Measurements from ENCODE around the gene ENOSF1. TPM values are rescaled to one million over a fixed set of nuclear protein-coding genes. Genes with fewer than 3 reads are reported as not detected.

ENOSF1 gene
- total and polyA plus RNA-seq, 2 donors (not counting 1 experiment from before 2014, with no cell fraction given): 8.0 to 34.8 TPM

DNA sequence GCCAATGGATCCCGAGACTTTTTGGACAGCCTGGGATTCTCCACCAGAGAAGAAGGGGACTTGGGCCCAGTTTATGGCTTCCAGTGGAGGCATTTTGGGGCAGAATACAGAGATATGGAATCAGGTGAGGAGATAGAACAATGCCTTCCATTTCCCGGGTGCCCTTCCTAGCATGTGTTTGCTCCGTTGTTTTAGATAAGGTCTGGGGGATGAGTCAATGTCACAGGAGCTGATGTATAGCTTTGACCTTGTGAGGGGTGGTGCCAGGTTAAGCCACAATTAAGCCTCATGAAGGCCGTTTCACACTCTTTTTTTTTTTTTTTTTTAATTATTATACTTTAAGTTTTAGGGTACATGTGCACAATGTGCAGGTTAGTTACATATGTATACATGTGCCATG is 50.2 kb downstream of the ENOSF1 start:
- peaks cover 12% of the 10 kb centered on the region for H3K27me3 Mint-ChIP-seq
- peaks cover 0 to 26% (median 1%) of the 10 kb centered on the region in 4 experiments for H3K27me3 ChIP-seq (replicated peaks in 1 of 4; ENCODE audit: control extremely low read depth in 1 of 4, control insufficient read depth in 3 of 4, insufficient read depth in 4 of 4, low read length in 3 of 4)
- H3K4me1 ChIP-seq (ENCODE audit: control insufficient read depth in 2 of 2, insufficient read depth in 2 of 2, low read length in 2 of 2): peaks cover 4 to 11% of the 10 kb centered on the region in 2 donors
- H3K9me3 Mint-ChIP-seq (ENCODE audit: insufficient read depth): peaks cover 2% of the 10 kb centered on the region
- H3K4me3 ChIP-seq (ENCODE audit: control extremely low read depth in 1 of 5, extremely low read depth in 1 of 5, insufficient read depth in 1 of 5, low read depth in 2 of 5, low read length in 4 of 5): no peak overlapping the region
- no peak overlapping the region for H3K4me3 Mint-ChIP-seq
- H3K79me2 ChIP-seq (ENCODE audit: control insufficient read depth, insufficient read depth, low read length): no peaks in the 10 kb centered on the region
- no peak overlapping the region for H3K27ac ChIP-seq (ENCODE audit: low read length in 2 of 2)
- H3K36me3 ChIP-seq (replicated peaks in 1 of 2; ENCODE audit: control extremely low read depth in 1 of 2, control insufficient read depth in 1 of 2, extremely low read depth in 1 of 2, insufficient read depth in 2 of 2, low read length in 1 of 2): no peaks in the 10 kb centered on the region
- 100% methylated on average over 2 of the region's 4 CpGs for WGBS (ENCODE audit: insufficient coverage)
- peaks cover 13% of the 10 kb centered on the region for H3K4me1 Mint-ChIP-seq
- no peak overlapping the region for H3K9ac ChIP-seq (ENCODE audit: low read length)
- H3K27ac Mint-ChIP-seq: no peak overlapping the region
- no peaks in the 10 kb centered on the region for H3K9me3 ChIP-seq (ENCODE audit: control extremely low read depth in 1 of 3, control insufficient read depth in 2 of 3, insufficient read depth in 1 of 3, low read length in 2 of 3)
- intact Hi-C loops (cut with micrococcal nuclease): no loop called here
- ChIA-PET CTCF (no interaction called here), POLR2A (no interaction called here)
- no peak overlapping the region for H3K4me2 ChIP-seq (replicated peaks; ENCODE audit: low read depth, low read length, poor library complexity, severe bottlenecking)
- DNase-seq (no peak), ATAC-seq (ENCODE audit: low read depth) (no peak)
- H4K20me1 ChIP-seq (ENCODE audit: control insufficient read depth, insufficient read depth, low read length, poor library complexity, severe bottlenecking): no peaks in the 10 kb centered on the region
- no peak overlapping the region for H2AFZ ChIP-seq (ENCODE audit: insufficient read depth, low read depth, low read length, poor library complexity, severe bottlenecking)
- TF ChIP-seq, protein P1, sequence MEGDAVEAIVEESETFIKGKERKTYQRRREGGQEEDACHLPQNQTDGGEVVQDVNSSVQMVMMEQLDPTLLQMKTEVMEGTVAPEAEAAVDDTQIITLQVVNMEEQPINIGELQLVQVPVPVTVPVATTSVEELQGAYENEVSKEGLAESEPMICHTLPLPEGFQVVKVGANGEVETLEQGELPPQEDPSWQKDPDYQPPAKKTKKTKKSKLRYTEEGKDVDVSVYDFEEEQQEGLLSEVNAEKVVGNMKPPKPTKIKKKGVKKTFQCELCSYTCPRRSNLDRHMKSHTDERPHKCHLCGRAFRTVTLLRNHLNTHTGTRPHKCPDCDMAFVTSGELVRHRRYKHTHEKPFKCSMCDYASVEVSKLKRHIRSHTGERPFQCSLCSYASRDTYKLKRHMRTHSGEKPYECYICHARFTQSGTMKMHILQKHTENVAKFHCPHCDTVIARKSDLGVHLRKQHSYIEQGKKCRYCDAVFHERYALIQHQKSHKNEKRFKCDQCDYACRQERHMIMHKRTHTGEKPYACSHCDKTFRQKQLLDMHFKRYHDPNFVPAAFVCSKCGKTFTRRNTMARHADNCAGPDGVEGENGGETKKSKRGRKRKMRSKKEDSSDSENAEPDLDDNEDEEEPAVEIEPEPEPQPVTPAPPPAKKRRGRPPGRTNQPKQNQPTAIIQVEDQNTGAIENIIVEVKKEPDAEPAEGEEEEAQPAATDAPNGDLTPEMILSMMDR (IDR thresholded peaks at IDR 0.05): no peak
- no peak for TF ChIP-seq EZH2 (IDR thresholded peaks at IDR 0.05; ENCODE audit: borderline replicate concordance, insufficient read depth, low read depth, low read length, poor library complexity, severe bottlenecking)

DNA sequence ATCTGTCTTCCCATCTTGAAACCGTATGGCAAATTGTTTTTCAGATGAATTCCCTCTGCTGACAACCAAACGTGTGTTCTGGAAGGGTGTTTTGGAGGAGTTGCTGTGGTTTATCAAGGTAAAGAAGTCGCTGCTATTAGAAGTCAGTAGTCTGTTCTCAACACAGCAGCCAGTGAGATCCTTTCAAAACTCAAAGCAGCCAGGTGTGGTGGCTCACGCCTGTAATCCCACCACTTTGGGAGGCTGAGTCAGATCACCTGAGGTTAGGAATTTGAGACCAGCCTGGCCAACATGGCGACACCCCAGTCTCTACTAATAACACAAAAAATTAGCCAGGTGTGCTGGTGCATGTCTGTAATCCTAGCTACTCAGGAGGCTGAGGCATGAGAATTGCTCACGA is 52.8 kb downstream of the ENOSF1 start:
- H3K4me3 ChIP-seq (ENCODE audit: control extremely low read depth in 1 of 5, extremely low read depth in 1 of 5, insufficient read depth in 1 of 5, low read depth in 2 of 5, low read length in 4 of 5): no peak overlapping the region
- Mint-ChIP-seq H3K4me1 (peaks cover 15% of the 10 kb centered on the region), H3K9me3 (ENCODE audit: insufficient read depth) (no peaks in the 10 kb centered on the region), H3K4me3 (peak overlapping the region; percentile 85), H3K27me3 (peaks cover 23% of the 10 kb centered on the region), H3K27ac (no peak overlapping the region)
- DNase-seq (no peak), ATAC-seq (ENCODE audit: low read depth) (no peak)
- H3K27me3 ChIP-seq (replicated peaks in 1 of 4; ENCODE audit: control extremely low read depth in 1 of 4, control insufficient read depth in 3 of 4, insufficient read depth in 4 of 4, low read length in 3 of 4): peaks cover 0 to 29% (median 2%) of the 10 kb centered on the region in 4 experiments
- TF ChIP-seq, protein P1 (IDR thresholded peaks at IDR 0.05): no peak
- TF ChIP-seq EZH2 (IDR thresholded peaks at IDR 0.05; ENCODE audit: borderline replicate concordance, insufficient read depth, low read depth, low read length, poor library complexity, severe bottlenecking): no peak
- H3K27ac ChIP-seq (ENCODE audit: low read length in 2 of 2): no peak overlapping the region
- H3K4me1 ChIP-seq (ENCODE audit: control insufficient read depth in 2 of 2, insufficient read depth in 2 of 2, low read length in 2 of 2): peaks cover 4 to 13% of the 10 kb centered on the region in 2 donors
- no peaks in the 10 kb centered on the region for H3K36me3 ChIP-seq (replicated peaks in 1 of 2; ENCODE audit: control extremely low read depth in 1 of 2, control insufficient read depth in 1 of 2, extremely low read depth in 1 of 2, insufficient read depth in 2 of 2, low read length in 1 of 2)
- H3K79me2 ChIP-seq (ENCODE audit: control insufficient read depth, insufficient read depth, low read length): no peaks in the 10 kb centered on the region
- no peaks in the 10 kb centered on the region for H3K9me3 ChIP-seq (ENCODE audit: control extremely low read depth in 1 of 3, control insufficient read depth in 2 of 3, insufficient read depth in 1 of 3, low read length in 2 of 3)
- H3K4me2 ChIP-seq (replicated peaks; ENCODE audit: low read depth, low read length, poor library complexity, severe bottlenecking): no peak overlapping the region
- H3K9ac ChIP-seq (ENCODE audit: low read length): no peak overlapping the region
- ChIA-PET CTCF (no interaction called here), POLR2A (no interaction called here)
- H4K20me1 ChIP-seq (ENCODE audit: control insufficient read depth, insufficient read depth, low read length, poor library complexity, severe bottlenecking): no peaks in the 10 kb centered on the region
- intact Hi-C loops (cut with micrococcal nuclease): no loop called here
- H2AFZ ChIP-seq (ENCODE audit: insufficient read depth, low read depth, low read length, poor library complexity, severe bottlenecking): no peak overlapping the region
- WGBS (ENCODE audit: insufficient coverage): 95% methylated on average over 5 of the region's 6 CpGs
